HCT116 (cell line): ENCODE data around the gene AGPAT3. TPM values are rescaled to one million over a fixed set of nuclear protein-coding genes. Genes with fewer than 3 reads are reported as not detected.

Experiments
- ATAC-seq: fragments of 200-7000 bp; cut with Tn5 transposase; 2 replicates; pipeline ENCODE4 v1.9.1; 2020; ENCODE audit warnings: mild to moderate bottlenecking, moderate library complexity
- Bru-seq: library from RNA; stranded (reverse); fragments of 400-500 nt; gene quantifications from one replicate; lab custom pipeline; 2021; lab: Mats Ljungman, UMichigan
- BruChase-seq, 2 experiments: library from RNA; stranded (reverse); fragments of 400-500 nt; gene quantifications; one replicate each; lab custom pipeline; 2021; lab: Mats Ljungman, UMichigan
- BruUV-seq: library from RNA; stranded (reverse); fragments of 400-500 nt; replicated peaks from 2 replicates; lab custom pipeline; 2021; lab: Mats Ljungman, UMichigan
- CTCF ChIA-PET: fragments of 300-600 bp; sonication (Branson Sonifier 250); formaldehyde crosslinking; loops from one replicate; lab custom pipeline; 2021; ENCODE audit warnings: antibody characterized with exemption; lab: Charles Lee
- POLR2A ChIA-PET: fragments of 300-600, 350-600 bp; sonication (Branson Sonifier 250); formaldehyde crosslinking; loops from one replicate; lab custom pipeline; 2021; ENCODE audit warnings: antibody characterized with exemption; lab: Charles Lee
- RAD21 ChIA-PET, 2 experiments: fragments of 300-600 bp; sonication (Branson Sonifier 250); formaldehyde crosslinking; loops; one replicate each; lab custom pipeline; 2023; ENCODE audit warnings: low total read pairs in 2 of 2; ENCODE audit not compliant: uncharacterized antibody in 2 of 2, unreplicated experiment in 2 of 2, low non-redundant PET in 1 of 2; lab: Charles Lee
- DNase-seq: peaks from one replicate; pipeline ENCODE4 v3.0.0-alpha.2; 2010; ENCODE audit warnings: low read depth, low spot score
- H2AFZ ChIP-seq: fragments of 200-600 bp; shearing (Covaris generic), sonication (generic); 2 replicates; pipeline ENCODE4 v1.6.1; 2017; ENCODE audit warnings: low read depth, mixed run types, mixed read lengths, antibody characterized with exemption, low read length; ENCODE audit not compliant: poor library complexity, severe bottlenecking
- H3K27ac ChIP-seq: 2 replicates; pipeline ENCODE4 v1.5.1; 2012; ENCODE audit warnings: low read depth, low read length
- H3K27me3 ChIP-seq: fragments of 200-600 bp; sonication (generic); 2 replicates; pipeline ENCODE4 v1.6.1; 2016; ENCODE audit warnings: mixed run types, low read length, mixed read lengths; ENCODE audit not compliant: insufficient read depth
- H3K36me3 ChIP-seq, 2 experiments: fragments of 200-500 bp in 1 of 2; fragments of 200-600 bp in 1 of 2; sonication (Bioruptor generic) in 1 of 2; sonication (generic) in 1 of 2; 2 replicates each; pipeline versions ENCODE4 v1.5.1 to v1.6.1; 2014 to 2016; ENCODE audit warnings: low read length in 2 of 2, inconsistent platforms in 1 of 2, mixed read lengths in 1 of 2, mixed run types in 1 of 2; ENCODE audit not compliant: insufficient read depth in 2 of 2, control insufficient read depth in 1 of 2
- H3K4me1 ChIP-seq, 2 experiments: fragments of 200-600 bp in 1 of 2; sonication (generic) in 1 of 2; 2 replicates each; pipeline versions ENCODE4 v1.5.1 to v1.6.1; 2012 to 2017; ENCODE audit warnings: low read length in 2 of 2, inconsistent platforms in 1 of 2, mild to moderate bottlenecking in 1 of 2, mixed read lengths in 1 of 2, mixed run types in 1 of 2, moderate library complexity in 1 of 2; ENCODE audit not compliant: insufficient read depth in 2 of 2, control insufficient read depth in 1 of 2
- H3K4me2 ChIP-seq: fragments of 200-600 bp; sonication (generic); 2 replicates; pipeline ENCODE4 v1.6.1; 2017; ENCODE audit warnings: mixed run types, low read length, mixed read lengths
- H3K4me3 ChIP-seq, 2 experiments: fragments of 200-600 bp in 1 of 2; sonication (generic) in 1 of 2; replicated peaks in 1 of 2; 2 replicates each; pipeline ENCODE4 v1.5.1; 2011 to 2016; ENCODE audit warnings: low read length in 2 of 2, control low read depth in 1 of 2, low read depth in 1 of 2, mild to moderate bottlenecking in 1 of 2, mixed read lengths in 1 of 2, mixed run types in 1 of 2
- H3K79me2 ChIP-seq: fragments of 200-600 bp; sonication (generic); 2 replicates; pipeline ENCODE4 v1.6.1; 2017; ENCODE audit warnings: mild to moderate bottlenecking, mixed run types, low read length, moderate library complexity, mixed read lengths; ENCODE audit not compliant: insufficient read depth
- H3K9ac ChIP-seq: fragments of 200-600 bp; sonication (generic); 2 replicates; pipeline ENCODE4 v1.6.1; 2016; ENCODE audit warnings: low read length, mixed read lengths
- H3K9me2 ChIP-seq: fragments of 200-600 bp; sonication (generic), shearing (Covaris generic); 2 replicates; pipeline ENCODE4 v1.6.1; 2017; ENCODE audit warnings: mixed run types, mild to moderate bottlenecking, moderate library complexity; ENCODE audit not compliant: insufficient read depth
- H3K9me3 ChIP-seq, 2 experiments: fragments of 200-500 bp in 1 of 2; fragments of 200-600 bp in 1 of 2; sonication (Bioruptor generic) in 1 of 2; sonication (generic) in 1 of 2; 2 replicates each; pipeline ENCODE4 v1.6.1; 2014 to 2017; ENCODE audit warnings: low read length in 2 of 2, mixed read lengths in 2 of 2, inconsistent platforms in 1 of 2, low read depth in 1 of 2, mild to moderate bottlenecking in 1 of 2, mixed run types in 1 of 2, moderate library complexity in 1 of 2; ENCODE audit not compliant: control insufficient read depth in 1 of 2, insufficient read depth in 1 of 2
- H4K20me1 ChIP-seq: fragments of 200-600 bp; sonication (generic), shearing (Covaris generic); 2 replicates; pipeline ENCODE4 v1.6.1; 2017; ENCODE audit warnings: mixed run types, mild to moderate bottlenecking, moderate library complexity; ENCODE audit not compliant: insufficient read depth
- CBX3 ChIP-seq: IDR thresholded peaks from 2 replicates; pipeline ENCODE4 v1.6.1; 2012; ENCODE audit warnings: low read depth
- ELF1 ChIP-seq: IDR thresholded peaks from 2 replicates; pipeline ENCODE4 v1.6.1; 2012; ENCODE audit warnings: low read depth, borderline replicate concordance
- RAD21 ChIP-seq: IDR thresholded peaks from 2 replicates; pipeline ENCODE4 v1.6.1; 2012; ENCODE audit warnings: low read depth, mild to moderate bottlenecking
- SIN3A ChIP-seq: IDR thresholded peaks from 2 replicates; pipeline ENCODE4 v1.6.1; 2012; ENCODE audit warnings: low read depth
- SRF ChIP-seq: IDR thresholded peaks from 2 replicates; pipeline ENCODE4 v1.6.1; 2012; ENCODE audit warnings: low read depth
- TCF7L2 ChIP-seq: IDR thresholded peaks from 2 replicates; pipeline ENCODE4 v1.7.0; 2011; ENCODE audit warnings: borderline replicate concordance, inconsistent platforms; ENCODE audit not compliant: insufficient read depth, insufficient read length; ENCODE audit errors: extremely low read depth
- ZFX ChIP-seq: fragments of 450-650 bp; IDR thresholded peaks from 2 replicates; pipeline ENCODE4 v1.6.1; 2017
- intact Hi-C: fragments of 100-400 bp; cut with micrococcal nuclease; formaldehyde crosslinking; loops from 2 replicates; pipeline ENCODE4 v1.10.0; 2022
- long read RNA-seq: library from polyadenylated mRNA; unstranded; transcript quantifications from one replicate; pipeline ENCODE4 v2.0.0, GENCODE V29; 2021; ENCODE audit not compliant: unreplicated experiment
- polyA plus RNA-seq: library from polyadenylated mRNA; unstranded; fragments of >200 nt; gene quantifications from 2 replicates; pipeline ENCODE4 v1.2.1, GENCODE V29; 2012; ENCODE audit warnings: missing spikeins
- total RNA-seq: library from RNA; stranded (reverse); gene quantifications from one replicate; pipeline ENCODE4 v1.2.1, GENCODE V29; 2021; ENCODE audit not compliant: unreplicated experiment
- TF ChIP-seq, protein P1 (sequence below): IDR thresholded peaks from 2 replicates; pipeline ENCODE4 v1.6.1; 2012
- TF ChIP-seq, protein P2 (sequence below), 3 experiments: fragments of 200-600 bp in 1 of 3; sonication (generic) in 1 of 3; IDR thresholded peaks in 2 of 3; conservative IDR thresholded peaks in 1 of 3; 2 replicates each; pipeline ENCODE4 v1.5.1; 2012 to 2017; ENCODE audit warnings: low read depth in 2 of 3, low read length in 2 of 3, antibody characterized with exemption in 1 of 3, borderline replicate concordance in 1 of 3, control low read depth in 1 of 3, mild to moderate bottlenecking in 1 of 3, mixed read lengths in 1 of 3, mixed run types in 1 of 3, moderate library complexity in 1 of 3; ENCODE audit not compliant: insufficient read depth in 1 of 3

AGPAT3 gene, protein sequence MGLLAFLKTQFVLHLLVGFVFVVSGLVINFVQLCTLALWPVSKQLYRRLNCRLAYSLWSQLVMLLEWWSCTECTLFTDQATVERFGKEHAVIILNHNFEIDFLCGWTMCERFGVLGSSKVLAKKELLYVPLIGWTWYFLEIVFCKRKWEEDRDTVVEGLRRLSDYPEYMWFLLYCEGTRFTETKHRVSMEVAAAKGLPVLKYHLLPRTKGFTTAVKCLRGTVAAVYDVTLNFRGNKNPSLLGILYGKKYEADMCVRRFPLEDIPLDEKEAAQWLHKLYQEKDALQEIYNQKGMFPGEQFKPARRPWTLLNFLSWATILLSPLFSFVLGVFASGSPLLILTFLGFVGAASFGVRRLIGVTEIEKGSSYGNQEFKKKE
- total RNA-seq (54.1 TPM), Bru-seq, nascent RNA (percentile 71 among the genes with signal in this experiment), BruChase-seq, experiment 1, labeled RNA remaining after a 6-hour chase (percentile 83 among the genes with signal in this experiment), BruChase-seq, experiment 2, labeled RNA remaining after a 2-hour chase (percentile 75 among the genes with signal in this experiment)
- polyA plus RNA-seq = 32.3 and 38.2 TPM in 2 replicates
- long read RNA-seq, full-length matches to known transcripts = 8 of 41 reads
- long read RNA-seq, partial matches to known transcripts = 3 of 41 reads
- long read RNA-seq, other reads (novel, unspliced or antisense) = 30 of 41 reads

DNA sequence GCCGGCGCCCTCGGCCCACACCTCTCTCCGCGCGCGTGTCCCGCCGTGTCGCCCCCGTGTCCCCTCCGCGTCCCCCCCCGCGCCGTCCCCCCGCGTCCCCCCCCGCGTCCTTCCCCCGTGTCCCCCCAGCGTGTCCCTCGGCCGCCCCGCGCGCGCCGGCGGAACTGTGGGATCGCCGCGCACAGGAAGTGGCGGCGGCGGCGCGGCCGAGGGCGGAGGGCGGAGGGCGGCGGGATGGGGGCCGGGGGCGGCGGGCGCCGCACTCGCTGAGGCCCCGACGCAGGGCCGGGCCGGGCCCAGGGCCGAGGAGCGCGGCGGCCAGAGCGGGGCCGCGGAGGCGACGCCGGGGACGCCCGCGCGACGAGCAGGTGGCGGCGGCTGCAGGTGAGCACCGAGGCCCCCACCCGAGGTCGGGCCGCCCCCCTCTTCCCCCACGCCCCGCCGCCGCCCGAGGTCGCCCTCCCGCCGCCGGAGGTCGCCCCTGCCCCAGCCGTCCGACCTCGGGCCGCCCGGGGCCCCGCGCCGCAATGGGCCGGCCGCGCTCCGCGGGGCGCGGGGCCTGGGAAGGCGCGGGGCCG lies at the start of gene AGPAT3:
Gene AGPAT3, plus strand, starts transcription at position 262 of the 578 bp plus-strand sequence. CDS start 94,459 bp downstream, outside the sequence.
- no TSS peak for BruUV-seq
- Histone ChIP-seq H2AFZ (no peak within 1 kb of the TSS), H3K4me1 (peaks cover 7 to 48% of the 10 kb centered on the region in 2 experiments), H4K20me1 (no peaks in the 10 kb centered on the region), H3K36me3 (0 out of 4 replicates have a peak, but pooled peaks cover 0 to 5% of the 10 kb centered on the region in 2 experiments), H3K4me3 (peak within 1 kb of the TSS; percentile 54 to 70), H3K9me3 (no peaks in the 10 kb centered on the region), H3K4me2 (peak within 1 kb of the TSS; percentile 95), H3K27ac (peak within 1 kb of the TSS; percentile 78), H3K9me2 (no peaks in the 10 kb centered on the region), H3K79me2 (peaks cover 41% of the 10 kb centered on the region), H3K27me3 (no peaks in the 10 kb centered on the region), H3K9ac (peak within 1 kb of the TSS; percentile 72)
- ChIA-PET RAD21 (no interaction called here), CTCF (no interaction called here), POLR2A (no interaction called here)
- TF ChIP-seq, protein P1, sequence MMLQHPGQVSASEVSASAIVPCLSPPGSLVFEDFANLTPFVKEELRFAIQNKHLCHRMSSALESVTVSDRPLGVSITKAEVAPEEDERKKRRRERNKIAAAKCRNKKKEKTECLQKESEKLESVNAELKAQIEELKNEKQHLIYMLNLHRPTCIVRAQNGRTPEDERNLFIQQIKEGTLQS = no peak
- TF ChIP-seq, protein P2, sequence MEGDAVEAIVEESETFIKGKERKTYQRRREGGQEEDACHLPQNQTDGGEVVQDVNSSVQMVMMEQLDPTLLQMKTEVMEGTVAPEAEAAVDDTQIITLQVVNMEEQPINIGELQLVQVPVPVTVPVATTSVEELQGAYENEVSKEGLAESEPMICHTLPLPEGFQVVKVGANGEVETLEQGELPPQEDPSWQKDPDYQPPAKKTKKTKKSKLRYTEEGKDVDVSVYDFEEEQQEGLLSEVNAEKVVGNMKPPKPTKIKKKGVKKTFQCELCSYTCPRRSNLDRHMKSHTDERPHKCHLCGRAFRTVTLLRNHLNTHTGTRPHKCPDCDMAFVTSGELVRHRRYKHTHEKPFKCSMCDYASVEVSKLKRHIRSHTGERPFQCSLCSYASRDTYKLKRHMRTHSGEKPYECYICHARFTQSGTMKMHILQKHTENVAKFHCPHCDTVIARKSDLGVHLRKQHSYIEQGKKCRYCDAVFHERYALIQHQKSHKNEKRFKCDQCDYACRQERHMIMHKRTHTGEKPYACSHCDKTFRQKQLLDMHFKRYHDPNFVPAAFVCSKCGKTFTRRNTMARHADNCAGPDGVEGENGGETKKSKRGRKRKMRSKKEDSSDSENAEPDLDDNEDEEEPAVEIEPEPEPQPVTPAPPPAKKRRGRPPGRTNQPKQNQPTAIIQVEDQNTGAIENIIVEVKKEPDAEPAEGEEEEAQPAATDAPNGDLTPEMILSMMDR (IDR thresholded peaks at IDR 0.05 in 2 of 3, conservative IDR thresholded peaks at IDR 0.05 in 1 of 3; ENCODE audit: borderline replicate concordance in 1 of 3, insufficient read depth in 1 of 3, low read depth in 2 of 3, low read length in 2 of 3) = no peak
- TF ChIP-seq SRF = no peak
- TF ChIP-seq RAD21 = no peak
- no peak for TF ChIP-seq CBX3
- no peak for TF ChIP-seq ELF1
- no peak for TF ChIP-seq ZFX
- no peak for TF ChIP-seq TCF7L2
- no peak for TF ChIP-seq SIN3A
- DNase-seq (no peak), ATAC-seq (peak; percentile 43)
- intact Hi-C loops = no loop called here
